Peyer's patch (tissue), 4 donors: Measurements from ENCODE around the gene CAND2.

Experiments
- CTCF ChIP-seq, 6 experiments: fragments of 450-650 bp in 4 of 6; fragments of 200-600 bp in 2 of 6; sonication (generic) in 1 of 6; IDR thresholded peaks; one replicate each; pipeline ENCODE4 v1.5.1; 2017 to 2019; ENCODE audit warnings: antibody characterized with exemption in 6 of 6, mild to moderate bottlenecking in 3 of 6, moderate library complexity in 1 of 6
- POLR2A ChIP-seq, 2 donors: fragments of 450-650 bp; IDR thresholded peaks; one replicate each; pipeline ENCODE4 v1.5.1; 2017; ENCODE audit warnings: antibody characterized with exemption in 2 of 2, mild to moderate bottlenecking in 2 of 2, moderate library complexity in 2 of 2

- no peak for TF ChIP-seq CTCF (IDR thresholded peaks at IDR 0.05)
- no peak for TF ChIP-seq POLR2A (IDR thresholded peaks at IDR 0.05)
Observed at GRCh38 chr3:12758025-12758781, 38.3 kb upstream of the CAND2 start.
